ENCODE results near the gene KIFAP3.
"Not testable (repeated sequence)": the region's sequence is repeated elsewhere in the genome, so short reads cannot be mapped to it uniquely, and the experiment has no call there.

Gene KIFAP3

DNA sequence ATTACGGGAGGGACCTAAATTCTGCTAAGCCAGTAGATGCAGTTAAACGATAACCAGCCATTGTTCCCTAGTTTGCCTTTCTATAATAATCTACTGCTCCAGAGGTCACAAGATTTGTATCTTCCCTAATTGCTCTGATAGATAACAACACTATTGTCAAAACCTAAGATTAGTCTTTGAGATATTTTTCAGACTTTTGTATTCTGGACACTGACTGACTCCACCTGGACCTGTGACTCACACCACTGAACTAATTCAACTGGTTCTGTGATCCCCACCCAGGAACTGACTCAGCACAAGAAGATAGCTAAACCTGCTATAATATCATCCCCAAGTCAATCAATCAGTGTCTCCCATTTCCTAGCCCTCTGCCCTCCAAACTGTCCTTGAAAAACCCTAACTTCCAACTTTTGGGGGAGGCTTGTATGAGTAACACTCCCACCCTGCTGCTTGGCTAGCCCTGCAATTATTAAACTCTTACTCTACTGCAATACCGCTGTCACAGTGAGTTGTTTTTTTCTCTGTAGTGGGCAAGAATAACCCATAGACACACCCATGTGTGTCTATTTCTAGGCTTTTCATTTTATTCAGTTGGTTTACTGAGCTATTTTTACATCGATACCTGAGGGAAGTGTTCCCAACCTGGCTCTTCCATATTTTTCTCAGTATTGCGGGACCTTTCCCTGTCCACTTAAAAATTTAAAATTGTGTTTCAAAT, 11.2 kb downstream of the KIFAP3 start:
- no peak for DNase-seq

DNA sequence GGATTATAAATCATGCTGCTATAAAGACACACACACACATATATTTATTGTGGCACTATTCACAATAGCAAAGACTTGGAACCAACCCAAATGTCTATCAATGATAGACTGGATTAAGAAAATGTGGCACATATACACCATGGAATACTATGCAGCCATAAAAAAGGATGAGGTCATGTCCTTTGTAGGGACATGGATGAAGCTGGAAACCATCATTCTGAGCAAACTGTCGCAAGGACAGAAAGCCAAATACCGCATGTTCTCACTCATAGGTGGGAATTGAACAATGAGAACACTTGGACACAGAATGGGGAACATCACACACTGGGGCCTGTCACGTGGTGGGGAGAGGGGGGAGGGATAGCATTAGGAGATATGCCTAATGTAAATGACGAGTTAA, 12.8 kb downstream of the KIFAP3 start:
- DNase-seq, result not testable (repeated sequence)

DNA sequence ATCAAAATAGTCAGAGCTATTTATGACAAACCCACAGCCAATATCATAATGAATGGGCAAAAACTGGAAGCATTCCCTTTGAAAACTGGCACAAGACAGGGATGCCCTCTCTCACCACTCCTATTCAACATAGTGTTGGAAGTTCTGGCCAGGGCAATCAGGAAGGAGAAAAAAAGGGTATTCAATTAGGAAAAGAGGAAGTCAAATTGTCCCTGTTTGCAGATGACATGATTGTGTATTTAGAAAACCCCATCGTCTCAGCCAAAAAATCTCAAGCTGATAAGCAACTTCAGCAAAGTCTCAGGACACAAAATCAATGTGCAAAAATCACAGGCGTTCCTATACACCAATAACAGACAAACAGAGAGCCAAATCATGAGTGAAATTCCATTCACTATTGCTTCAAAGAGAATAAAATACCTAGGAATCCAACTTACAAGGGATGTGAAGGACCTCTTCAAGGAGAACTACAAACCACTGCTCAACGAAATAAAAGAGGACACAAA, 14.4 kb downstream of the KIFAP3 start:
- not testable (repeated sequence) for DNase-seq

DNA sequence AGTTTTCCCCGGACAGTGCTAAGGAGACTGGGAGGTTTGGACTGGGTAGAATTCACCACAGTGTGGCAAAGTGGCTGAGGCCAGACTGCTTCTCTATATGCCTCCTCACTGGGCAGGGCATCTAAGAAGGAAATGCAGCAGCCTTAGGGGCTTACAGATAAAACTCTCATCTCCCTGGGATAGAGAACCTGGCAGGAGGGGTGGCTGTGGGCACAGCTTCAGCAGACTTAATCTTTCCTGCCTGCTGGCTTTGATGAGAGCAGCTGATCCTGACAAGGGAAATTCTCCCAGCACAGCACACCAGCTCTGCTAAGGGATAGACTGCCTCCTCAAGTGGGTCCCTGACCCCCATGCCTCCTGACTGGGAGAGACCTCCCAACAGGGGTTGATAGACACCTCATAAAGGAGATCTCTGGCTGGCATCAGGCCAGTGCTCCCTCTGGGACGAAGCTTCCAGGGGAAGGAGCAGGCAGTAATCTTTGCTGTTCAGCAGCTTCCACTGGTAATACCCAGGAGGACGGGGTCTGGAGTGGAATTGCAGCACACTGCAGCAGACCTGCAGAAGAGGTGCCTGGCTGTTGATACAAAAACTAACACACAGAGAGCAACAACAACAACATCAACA, 25.2 kb downstream of the KIFAP3 start:
- no peak for DNase-seq

DNA sequence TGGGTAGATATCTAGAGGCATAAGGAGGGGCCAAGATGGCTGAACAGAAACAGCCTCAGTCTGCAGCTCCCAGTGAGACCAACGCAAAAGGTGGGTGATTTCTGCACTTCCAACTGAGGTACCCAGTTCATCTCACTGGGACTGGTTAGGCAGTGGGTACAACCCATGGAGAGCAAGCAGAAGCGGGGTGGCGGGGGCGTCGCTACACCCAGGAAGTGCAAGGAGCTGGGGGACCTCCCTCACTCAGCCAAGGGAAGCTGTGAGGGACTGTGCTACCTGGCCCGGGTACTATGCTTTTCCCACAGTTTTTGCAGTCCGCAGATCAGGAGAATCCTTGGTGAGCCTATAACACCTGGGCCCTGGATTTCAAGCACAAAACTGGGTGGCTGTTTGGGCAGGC, 26.0 kb downstream of the KIFAP3 start:
- DNase-seq, result no peak

DNA sequence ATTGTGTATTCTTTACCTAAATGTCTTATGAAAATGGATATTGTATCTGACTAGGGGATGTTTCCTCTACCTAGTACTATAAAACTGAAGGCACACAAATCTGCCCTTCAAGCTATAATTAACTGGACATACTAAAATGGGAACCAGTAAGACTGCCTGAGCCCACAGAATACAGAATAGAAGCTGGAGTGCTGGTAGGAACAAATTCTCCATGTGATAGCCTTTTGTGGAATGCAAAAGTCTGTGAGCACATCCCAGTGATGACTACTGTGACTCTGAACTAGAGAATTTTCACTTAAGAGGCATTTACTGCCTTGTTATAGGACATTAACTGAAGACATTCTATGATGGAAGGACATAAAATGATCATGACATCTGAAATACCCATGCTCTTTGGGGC, 30.3 kb downstream of the KIFAP3 start:
- no peak for DNase-seq

DNA sequence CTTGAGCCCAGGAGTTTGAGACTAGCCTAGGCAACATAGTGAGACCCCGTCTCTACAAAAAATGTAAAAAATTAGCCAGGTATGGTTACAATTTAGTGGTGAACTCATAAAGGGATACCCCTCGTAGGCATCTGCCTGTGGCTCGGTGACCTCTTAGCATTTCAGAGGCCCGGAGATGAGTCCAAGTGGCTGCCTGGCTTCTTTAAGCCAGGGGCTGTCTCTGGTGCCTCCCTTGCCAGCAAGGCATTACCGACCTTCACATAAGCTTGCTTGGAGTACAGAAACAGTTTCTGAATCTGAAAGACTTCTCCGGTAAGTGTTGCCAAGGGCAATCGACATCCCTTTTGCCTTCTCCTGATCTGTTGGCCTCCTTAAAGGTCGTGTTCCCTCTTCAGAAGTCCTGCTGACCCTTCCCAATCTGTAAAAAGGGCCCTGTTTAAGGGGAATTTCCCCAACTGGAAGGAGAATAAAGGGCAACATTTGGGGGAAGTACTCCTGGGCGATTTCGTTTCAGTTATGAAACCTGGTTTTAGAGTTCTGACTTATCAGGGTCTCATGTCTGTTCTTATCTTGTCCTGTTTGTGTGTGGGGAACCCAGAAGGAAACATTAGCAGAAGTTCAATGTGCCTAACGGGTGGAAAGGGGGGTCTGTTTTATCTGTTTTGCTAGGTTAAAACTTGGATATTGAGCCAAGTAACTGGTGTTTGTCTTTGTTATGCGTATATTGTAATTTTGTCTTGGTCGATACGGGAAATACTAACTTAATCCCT, 32.9 kb downstream of the KIFAP3 start:
- no peak for DNase-seq

DNA sequence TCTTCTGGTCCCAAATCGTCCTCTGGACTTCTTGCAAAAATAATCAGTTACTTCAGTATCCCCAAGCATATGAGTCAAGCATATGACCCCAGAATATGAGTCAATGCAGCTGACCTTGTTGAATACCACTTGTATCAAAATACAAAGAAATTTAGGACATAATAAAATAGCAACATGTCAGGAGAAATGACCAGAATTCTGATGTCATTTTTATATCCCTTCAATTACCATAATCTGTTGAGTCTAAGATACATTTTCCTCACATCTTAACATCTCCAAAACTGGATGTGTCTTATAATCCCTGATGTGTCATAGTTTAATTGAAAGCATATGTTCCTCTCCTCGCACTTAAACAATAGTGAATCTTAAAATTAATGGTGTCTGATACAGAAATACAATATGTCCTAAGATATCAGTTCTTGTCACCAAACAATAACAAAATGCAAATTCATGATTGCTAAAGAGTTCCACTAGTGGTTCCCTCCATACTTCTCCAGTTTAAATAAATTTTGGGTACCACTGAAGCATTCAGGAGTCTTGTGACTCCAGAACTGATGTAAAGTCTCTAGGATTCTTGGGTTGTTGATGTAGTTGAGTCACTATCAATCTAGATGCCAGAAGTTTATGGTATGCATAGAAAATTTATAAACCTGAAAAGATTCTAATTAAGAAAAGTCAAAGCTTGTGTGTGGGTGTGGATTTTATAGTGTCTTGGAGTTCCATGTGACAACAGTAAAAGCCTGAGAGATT, 41.8 kb downstream of the KIFAP3 start:
- DNase-seq, result no peak

DNA sequence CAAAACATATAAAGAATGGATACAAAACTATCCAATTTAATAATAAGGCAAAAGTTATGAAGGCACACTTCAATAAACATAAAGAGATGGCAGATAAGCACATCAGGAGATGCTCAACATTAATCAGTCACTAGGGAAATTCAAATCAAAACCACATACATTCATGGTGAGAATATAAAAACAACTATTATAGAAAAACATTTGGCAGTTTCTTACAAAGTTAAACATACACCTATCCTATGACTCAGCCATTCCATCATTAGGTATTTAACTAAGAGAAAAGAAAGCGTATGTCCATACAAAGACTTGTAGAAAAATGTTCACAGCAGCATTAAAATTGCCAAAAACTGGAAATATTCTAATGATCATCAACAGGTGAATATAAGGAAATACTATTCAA, 44.3 kb downstream of the KIFAP3 start:
- DNase-seq, result no peak

DNA sequence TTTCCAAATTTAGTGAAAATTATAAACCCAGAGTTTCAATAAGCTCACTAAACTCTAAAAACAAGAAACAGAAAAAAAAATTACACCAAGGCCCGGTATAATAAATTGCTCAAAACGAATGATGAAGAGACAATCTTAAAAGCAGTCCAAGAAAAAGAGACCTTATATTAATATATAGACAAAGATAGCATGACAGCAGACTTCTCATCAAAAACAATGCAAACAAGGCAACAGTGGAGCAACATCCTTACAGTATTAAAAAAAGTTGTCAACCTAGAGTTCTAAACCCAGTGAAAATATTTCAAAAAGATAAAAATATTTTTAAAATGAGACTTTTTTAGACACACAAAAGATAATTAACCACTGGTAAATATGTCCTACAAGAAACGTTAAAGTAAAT, 46.7 kb downstream of the KIFAP3 start:
- no peak for DNase-seq

DNA sequence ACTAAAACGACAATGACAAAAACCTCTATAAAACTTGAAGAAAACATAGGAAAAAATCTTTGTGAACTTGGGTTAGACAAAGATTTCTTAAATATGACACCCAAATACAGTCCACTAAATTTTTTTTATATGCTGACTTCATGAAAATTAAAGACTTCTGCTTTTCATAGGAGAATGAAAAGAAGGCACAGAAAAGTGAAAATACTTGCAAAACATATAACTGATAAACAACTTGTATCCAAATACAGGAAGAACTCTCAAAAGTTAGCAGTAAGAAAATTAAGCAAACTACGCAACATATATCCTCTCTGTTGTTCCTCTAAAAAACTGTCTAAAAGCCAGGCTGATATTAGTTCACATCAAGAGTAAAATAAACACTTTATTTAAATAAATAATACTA, 53.6 kb downstream of the KIFAP3 start:
- DNase-seq, result no peak

DNA sequence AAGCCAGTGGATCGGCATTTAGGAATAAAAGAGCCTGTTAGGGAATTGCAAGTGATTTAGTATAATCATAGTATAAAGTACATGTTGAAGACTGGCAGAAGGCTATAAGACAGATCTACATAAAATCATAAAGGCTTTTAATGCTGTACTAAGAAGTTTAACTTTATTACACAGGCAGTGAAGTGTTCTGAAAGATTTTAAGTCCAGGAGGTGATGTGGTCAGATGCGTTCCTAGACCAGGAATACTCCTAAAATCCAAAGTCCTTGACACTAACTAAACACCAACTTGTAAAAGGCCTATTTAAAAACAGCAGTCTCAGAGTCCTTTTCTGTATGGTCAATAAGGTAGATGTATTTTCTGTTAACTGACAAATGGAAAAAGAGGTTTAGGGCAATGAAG, 57.0 kb downstream of the KIFAP3 start:
- no peak for DNase-seq

DNA sequence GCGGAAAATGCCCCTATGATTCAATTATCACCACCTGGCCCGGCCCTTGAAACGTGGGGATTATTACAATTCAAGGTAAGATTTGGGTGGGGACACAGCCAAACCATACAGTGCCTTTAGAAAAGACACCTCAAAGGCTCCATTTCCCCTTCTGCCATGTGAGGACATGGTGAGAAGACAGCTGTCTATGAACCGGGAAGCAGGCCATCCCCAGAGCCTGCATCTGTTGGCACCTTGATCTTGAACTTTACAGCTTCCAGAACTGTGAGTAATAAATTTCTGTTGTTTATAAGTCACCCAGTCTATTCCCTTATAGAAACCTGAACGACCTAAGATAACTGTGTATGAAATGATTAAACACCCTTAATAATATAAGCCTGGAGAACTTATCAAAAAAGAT, 61.6 kb downstream of the KIFAP3 start:
- no peak for DNase-seq

DNA sequence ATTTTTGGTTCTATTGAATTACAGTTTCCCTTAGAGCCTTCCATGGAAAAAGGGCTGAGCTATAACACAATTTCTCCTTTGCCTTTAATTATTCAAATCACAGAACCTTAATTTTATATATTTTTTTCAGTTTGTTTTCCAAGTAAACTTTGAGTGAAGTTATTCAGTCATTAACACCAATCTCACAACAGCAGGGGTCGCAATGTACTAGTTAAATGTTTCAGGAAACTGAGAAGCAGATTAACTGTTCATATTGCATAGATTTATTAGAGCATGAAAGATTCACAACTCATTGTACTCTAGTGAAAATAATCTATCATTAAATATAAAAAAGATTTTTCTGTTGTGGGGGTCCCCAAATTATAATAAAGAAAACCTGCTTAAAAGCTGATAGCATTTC, 64.1 kb downstream of the KIFAP3 start:
- no peak for DNase-seq

DNA sequence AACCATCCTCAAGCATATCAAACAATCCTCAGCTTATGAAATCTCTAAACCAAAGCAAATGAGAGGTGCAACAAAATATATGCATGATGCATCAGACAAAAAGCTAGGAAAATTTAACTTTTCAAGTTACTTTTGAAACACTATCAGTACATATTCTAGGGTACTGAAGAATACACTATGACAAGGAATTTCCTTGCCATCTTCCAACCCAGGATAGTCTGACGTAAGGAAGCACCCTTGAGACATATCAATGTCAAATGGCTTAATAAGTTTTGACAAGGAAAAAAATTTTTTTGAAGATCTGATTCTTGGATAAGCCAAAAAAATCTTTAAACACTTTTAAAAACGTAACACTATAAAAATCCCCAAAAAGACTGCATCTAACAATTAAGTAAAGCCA, 64.9 kb downstream of the KIFAP3 start:
- no peak for DNase-seq

DNA sequence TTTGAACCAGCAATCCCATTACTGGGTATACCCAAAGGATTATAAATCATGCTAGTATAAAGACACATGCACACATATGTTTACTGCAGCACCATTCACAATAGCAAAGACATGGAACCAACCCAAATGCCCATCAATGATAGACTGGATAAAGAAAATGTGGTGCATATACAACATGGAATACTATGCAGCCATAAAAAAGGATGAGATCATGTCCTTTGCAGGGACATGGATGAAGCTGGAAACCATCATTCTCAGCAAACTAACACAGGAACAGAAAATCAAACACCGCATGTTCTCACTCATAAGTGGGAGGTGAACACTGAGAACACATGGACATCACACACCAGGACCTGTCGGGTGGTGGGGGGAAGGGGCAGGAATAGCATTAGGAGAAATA, 65.8 kb downstream of the KIFAP3 start:
- not testable (repeated sequence) for DNase-seq

DNA sequence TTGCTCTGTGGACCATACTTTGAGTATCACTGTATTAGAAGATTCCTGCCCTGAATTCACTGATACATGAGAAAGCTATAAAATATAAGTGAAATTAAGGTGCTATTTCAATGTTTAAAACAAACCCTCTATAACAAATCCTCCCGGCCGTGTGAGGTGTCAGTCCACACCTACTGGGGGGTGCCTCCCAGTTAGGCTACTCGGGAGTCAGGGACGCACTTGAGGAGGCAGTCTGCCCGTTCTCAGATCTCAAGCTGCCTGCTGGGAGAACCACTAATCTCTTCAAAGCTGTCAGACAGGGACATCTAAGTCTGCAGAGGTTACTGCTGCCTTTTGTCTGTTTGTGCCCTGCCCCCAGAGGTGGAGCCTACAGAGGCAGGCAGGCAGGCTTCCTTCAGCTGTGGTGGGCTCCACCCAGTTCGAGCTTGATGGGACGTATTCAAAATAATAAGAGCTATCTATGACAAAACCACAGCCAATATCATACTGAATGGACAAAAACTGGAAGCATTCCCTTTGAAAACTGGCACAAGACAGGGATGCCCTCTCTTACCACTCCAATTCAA, 71.1 kb downstream of the KIFAP3 start:
- not testable (repeated sequence) for DNase-seq

DNA sequence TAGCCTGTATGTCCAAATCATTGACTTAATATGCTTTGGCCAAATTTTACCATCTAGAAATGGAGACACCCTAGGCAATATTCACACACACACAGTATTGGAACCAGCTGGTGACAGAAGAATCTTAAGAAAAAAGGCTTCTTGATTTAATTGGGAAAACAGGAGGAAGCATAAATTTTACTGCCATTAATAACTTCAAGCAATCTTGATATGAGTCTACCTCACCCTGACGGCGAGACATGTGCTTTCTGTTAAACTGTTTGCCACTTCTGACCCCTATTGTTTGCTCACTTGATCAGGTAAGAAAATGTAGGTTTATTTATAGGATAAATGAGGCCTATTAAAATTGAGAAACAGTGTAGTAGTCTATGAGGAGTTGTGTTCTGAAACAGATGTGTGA, 73.2 kb downstream of the KIFAP3 start:
- DNase-seq, result no peak

DNA sequence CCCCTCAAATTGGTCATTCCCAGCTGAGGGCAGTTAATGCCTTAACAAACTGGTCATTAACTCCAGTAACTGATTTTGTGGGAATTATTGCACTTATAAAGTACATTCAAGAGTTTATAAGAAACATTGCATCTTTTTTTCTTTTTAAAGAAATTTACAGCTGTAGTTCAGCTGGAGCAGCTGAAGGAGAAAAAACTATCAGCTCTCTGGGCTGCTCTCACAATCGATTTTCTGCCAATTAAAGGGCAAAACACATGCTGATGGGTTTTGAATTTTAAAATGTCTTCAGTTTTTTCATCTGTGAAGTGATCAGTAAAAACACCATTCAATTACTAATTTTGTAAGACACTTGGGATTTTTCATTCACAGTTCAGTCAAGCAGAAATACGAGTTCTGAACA, 74.7 kb downstream of the KIFAP3 start:
- DNase-seq, result no peak

DNA sequence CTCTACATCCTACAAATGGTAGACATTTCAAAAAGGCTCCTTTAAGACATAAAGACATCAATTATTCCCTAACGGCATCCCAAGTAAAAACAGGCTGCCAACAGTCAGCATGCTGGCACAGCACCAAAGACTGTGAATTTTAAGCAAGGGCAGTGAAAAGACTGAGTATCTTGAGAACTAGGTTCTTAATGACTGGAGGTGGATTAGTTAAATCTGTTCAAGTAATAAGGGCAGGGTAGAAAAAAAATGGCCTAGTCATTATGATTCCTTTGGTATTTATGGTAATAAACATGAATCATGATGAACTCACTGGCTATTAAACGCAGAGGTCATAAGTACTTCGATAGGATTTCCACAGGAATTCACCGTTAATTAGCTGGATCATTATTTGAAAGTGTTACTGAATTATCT, 75.2 kb downstream of the KIFAP3 start:
- DNase-seq, result no peak

DNA sequence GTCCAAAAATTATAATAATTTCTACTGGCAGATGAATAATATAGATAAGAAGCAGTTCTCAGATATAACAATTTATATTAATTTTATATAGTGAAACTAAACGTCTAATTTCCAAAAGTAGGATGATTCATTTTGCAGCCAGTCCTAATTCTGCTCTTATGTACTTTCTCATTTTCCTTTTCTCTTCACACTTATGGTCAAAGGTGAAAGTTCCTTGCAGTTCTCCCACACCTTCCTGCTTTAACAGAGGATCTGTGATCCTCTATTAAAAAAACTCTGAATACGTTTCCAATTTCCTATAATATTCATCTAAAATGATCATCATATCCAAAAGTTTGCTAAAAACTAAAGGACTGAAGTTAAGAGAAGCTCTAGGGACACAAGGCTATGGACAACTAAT, 78.5 kb downstream of the KIFAP3 start:
- DNase-seq, result no peak

DNA sequence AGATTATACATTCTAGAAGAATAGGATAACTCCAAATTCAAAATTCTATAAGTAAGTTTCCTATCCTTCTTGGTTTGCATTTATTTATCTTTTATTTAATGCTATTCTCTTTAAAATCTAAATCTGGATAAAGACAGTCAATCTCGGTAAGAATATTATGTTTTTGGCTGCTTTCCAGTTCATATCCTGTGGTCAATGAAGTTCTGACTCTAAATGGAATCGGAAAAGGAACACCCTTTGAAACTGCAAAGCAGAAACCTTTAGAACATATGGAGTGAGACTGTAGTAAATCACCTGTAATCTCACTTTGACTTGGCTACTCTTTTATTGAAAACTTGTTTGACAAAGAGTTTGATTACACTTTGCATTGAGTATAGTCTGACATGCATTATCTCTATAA, 85.2 kb downstream of the KIFAP3 start:
- no peak for DNase-seq

DNA sequence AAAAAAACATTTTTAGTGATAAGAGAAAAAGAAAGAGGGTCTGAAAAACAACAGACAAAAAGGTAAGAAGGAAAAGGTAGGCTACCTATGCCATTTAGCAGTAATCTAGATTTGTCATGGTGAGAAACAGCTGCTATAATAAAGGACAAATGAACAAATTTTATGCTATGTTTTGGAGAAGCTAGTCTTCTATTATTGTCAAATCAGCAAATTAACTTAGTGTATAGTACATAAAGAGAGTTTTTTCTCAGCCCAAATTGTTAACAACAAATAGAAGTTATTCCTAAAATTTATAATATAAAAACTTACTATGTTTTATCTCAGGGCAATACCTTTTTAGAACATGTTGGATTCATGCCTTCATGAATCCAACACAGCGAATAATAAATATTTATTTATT, 88.7 kb downstream of the KIFAP3 start:
- DNase-seq, result no peak
